Measurements from ENCODE around the gene TRAF6. TPM values are rescaled to one million over a fixed set of nuclear protein-coding genes. Genes with fewer than 3 reads are reported as not detected.

Gene TRAF6
- total RNA-seq, 1 experiment from 2014 or later = 9.3 TPM

GRCh38 chr11:36454941-36455631 lies 55.0 kb downstream of the TRAF6 start (continued):
- TF ChIP-seq, protein P1, sequence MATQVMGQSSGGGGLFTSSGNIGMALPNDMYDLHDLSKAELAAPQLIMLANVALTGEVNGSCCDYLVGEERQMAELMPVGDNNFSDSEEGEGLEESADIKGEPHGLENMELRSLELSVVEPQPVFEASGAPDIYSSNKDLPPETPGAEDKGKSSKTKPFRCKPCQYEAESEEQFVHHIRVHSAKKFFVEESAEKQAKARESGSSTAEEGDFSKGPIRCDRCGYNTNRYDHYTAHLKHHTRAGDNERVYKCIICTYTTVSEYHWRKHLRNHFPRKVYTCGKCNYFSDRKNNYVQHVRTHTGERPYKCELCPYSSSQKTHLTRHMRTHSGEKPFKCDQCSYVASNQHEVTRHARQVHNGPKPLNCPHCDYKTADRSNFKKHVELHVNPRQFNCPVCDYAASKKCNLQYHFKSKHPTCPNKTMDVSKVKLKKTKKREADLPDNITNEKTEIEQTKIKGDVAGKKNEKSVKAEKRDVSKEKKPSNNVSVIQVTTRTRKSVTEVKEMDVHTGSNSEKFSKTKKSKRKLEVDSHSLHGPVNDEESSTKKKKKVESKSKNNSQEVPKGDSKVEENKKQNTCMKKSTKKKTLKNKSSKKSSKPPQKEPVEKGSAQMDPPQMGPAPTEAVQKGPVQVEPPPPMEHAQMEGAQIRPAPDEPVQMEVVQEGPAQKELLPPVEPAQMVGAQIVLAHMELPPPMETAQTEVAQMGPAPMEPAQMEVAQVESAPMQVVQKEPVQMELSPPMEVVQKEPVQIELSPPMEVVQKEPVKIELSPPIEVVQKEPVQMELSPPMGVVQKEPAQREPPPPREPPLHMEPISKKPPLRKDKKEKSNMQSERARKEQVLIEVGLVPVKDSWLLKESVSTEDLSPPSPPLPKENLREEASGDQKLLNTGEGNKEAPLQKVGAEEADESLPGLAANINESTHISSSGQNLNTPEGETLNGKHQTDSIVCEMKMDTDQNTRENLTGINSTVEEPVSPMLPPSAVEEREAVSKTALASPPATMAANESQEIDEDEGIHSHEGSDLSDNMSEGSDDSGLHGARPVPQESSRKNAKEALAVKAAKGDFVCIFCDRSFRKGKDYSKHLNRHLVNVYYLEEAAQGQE (IDR thresholded peaks at IDR 0.05; ENCODE audit: low read depth) = no peak
- TF ChIP-seq YY1 (IDR thresholded peaks at IDR 0.05; ENCODE audit: extremely low read depth, insufficient replicate concordance, low read depth, low read length) = no peak
- TF ChIP-seq ZNF274 (IDR thresholded peaks at IDR 0.05; ENCODE audit: low read depth, low read length) = no peak
- TF ChIP-seq EZH2 (IDR thresholded peaks at IDR 0.05) = no peak
- TF ChIP-seq JUND (IDR thresholded peaks at IDR 0.05) = no peak
- TF ChIP-seq ZFX (IDR thresholded peaks at IDR 0.05) = no peak
- no peak for TF ChIP-seq FOSL1 (IDR thresholded peaks at IDR 0.05; ENCODE audit: low read depth)
- TF ChIP-seq POLR2AphosphoS5 (IDR thresholded peaks at IDR 0.05; ENCODE audit: low read depth, low read length) = no peak
- TF ChIP-seq SRF (IDR thresholded peaks at IDR 0.05; ENCODE audit: low read depth) = no peak
- no peak for TF ChIP-seq POLR2A (IDR thresholded peaks at IDR 0.05; ENCODE audit: borderline replicate concordance, extremely low read depth, insufficient read depth, insufficient read length)
- no peak for TF ChIP-seq CBX3 (IDR thresholded peaks at IDR 0.05; ENCODE audit: low read depth)
- TF ChIP-seq SP1 (IDR thresholded peaks at IDR 0.05; ENCODE audit: low read depth) = no peak

DNA sequence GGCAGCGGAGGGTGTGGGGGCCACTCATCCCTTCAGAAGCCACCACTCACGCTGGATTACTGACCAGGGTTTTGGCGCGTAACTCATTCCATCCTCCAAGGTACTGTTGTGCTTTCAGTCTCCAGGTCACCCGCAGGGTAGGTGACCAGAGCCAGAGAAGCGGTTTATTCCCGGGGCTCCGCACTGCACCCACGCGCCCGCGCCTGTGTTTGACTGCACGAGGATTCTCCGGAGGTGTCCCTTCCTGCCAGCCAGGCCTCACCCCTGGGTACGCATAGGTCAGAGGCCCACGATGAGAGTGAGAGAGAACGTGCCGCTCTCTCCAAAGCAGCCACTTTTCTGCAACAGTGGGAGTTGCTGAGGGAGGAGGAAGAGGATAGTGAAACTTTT lies 55.5 kb downstream of the TRAF6 start:
- no peaks in the 10 kb centered on the region for H3K36me3 ChIP-seq (ENCODE audit: control insufficient read depth in 1 of 2, insufficient read depth in 2 of 2, low read length in 2 of 2)
- no peak overlapping the region for H3K4me2 ChIP-seq (ENCODE audit: low read length)
- CTCF ChIA-PET = no interaction called here

More for the DNA sequence above, 55.5 kb downstream of the TRAF6 start:
- no peak for ATAC-seq
- H3K79me2 ChIP-seq (ENCODE audit: insufficient read depth, low read length) = no peaks in the 10 kb centered on the region
- no peak for TF ChIP-seq EZH2 (IDR thresholded peaks at IDR 0.05)
- TF ChIP-seq POLR2A (IDR thresholded peaks at IDR 0.05; ENCODE audit: borderline replicate concordance, extremely low read depth, insufficient read depth, insufficient read length) = no peak
- TF ChIP-seq ZNF274 (IDR thresholded peaks at IDR 0.05; ENCODE audit: low read depth, low read length) = no peak
- TF ChIP-seq SP1 (IDR thresholded peaks at IDR 0.05; ENCODE audit: low read depth) = no peak
- TF ChIP-seq CEBPB (IDR thresholded peaks at IDR 0.05; ENCODE audit: low read depth) = no peak
- TF ChIP-seq ZFX (IDR thresholded peaks at IDR 0.05) = no peak
- TF ChIP-seq SIN3A (IDR thresholded peaks at IDR 0.05; ENCODE audit: low read depth) = no peak
- no peak overlapping the region for H3K4me3 ChIP-seq (replicated peaks in 1 of 2; ENCODE audit: low read depth in 1 of 2, low read length in 2 of 2)
- no peak overlapping the region for H3K27ac ChIP-seq (ENCODE audit: low read depth, low read length)
- no peaks in the 10 kb centered on the region for H3K9me3 ChIP-seq (ENCODE audit: control insufficient read depth in 1 of 2, insufficient read depth in 1 of 2, low read depth in 1 of 2, low read length in 2 of 2)
- BruUV-seq (replicated peaks) = no TSS peak
- no peak overlapping the region for H3K9ac ChIP-seq (ENCODE audit: low read length)
- H3K9me2 ChIP-seq (ENCODE audit: insufficient read depth) = no peaks in the 10 kb centered on the region
- H4K20me1 ChIP-seq (ENCODE audit: insufficient read depth) = no peaks in the 10 kb centered on the region
- peaks cover 2% of the 10 kb centered on the region; the same call in 1 of the 2 replicates for H3K27me3 ChIP-seq (ENCODE audit: insufficient read depth, low read length)
- RAD21 ChIA-PET (ENCODE audit: low non-redundant PET in 1 of 2, low total read pairs in 2 of 2, uncharacterized antibody in 2 of 2, unreplicated experiment in 2 of 2) = no interaction called here
- POLR2A ChIA-PET = no interaction called here
- no peak for DNase-seq (ENCODE audit: low read depth, low spot score)
- H3K4me1 ChIP-seq (ENCODE audit: control insufficient read depth in 1 of 2, insufficient read depth in 2 of 2, low read length in 2 of 2) = peaks cover 2 to 11% of the 10 kb centered on the region in 2 experiments; a peak in 1 of 4 replicates
- H2AFZ ChIP-seq (ENCODE audit: low read depth, low read length, poor library complexity, severe bottlenecking) = no peak overlapping the region
- intact Hi-C loops (cut with micrococcal nuclease) = no loop called here

All from HCT116 (cell line).